K562 (cell line): ENCODE data around the gene GLDC. TPM values are rescaled to one million over a fixed set of nuclear protein-coding genes. Genes with fewer than 3 reads are reported as not detected.

Source experiments
- ATAC-seq: fragments of 200-7000 bp; cut with Tn5 transposase; 3 replicates; pipeline ENCODE4 v1.9.1; 2020; ENCODE audit warnings: moderate library complexity
- BruUV-seq: library from RNA; stranded (reverse); fragments of 400-500 nt; replicated peaks from 2 replicates; lab custom pipeline; 2021; lab: Mats Ljungman, UMichigan
- CTCF ChIA-PET: fragments of 300-600 bp; formaldehyde crosslinking; extraction: SDS; loops from one replicate; lab custom pipeline; 2021; ENCODE audit warnings: low intra/inter-chr PET ratio; lab: Yijun Ruan, JAX
- POLR2A ChIA-PET: fragments of 300-600, 350-650 bp; sonication (Branson Sonifier 250); formaldehyde crosslinking; extraction: SDS; loops from one replicate; lab custom pipeline; 2021; ENCODE audit warnings: antibody characterized with exemption, inconsistent platforms; lab: Yijun Ruan, JAX
- DNase-seq, 4 experiments: peaks; one replicate each; pipeline versions ENCODE4 v3.0.0 to v3.0.0-alpha.2; 2011 to 2018; ENCODE audit warnings: low spot score in 3 of 4, mixed read lengths in 3 of 4; ENCODE audit errors: extremely low read depth in 1 of 4
- FAIRE-seq: peaks from 2 replicates; lab custom pipeline; 2011; peaks lifted over from hg19 to GRCh38; lab: Jason Lieb, UNC
- H2AFZ ChIP-seq: 2 replicates; pipeline ENCODE4 v1.6.0; 2011; ENCODE audit warnings: low read depth, low read length, control low read depth, inconsistent platforms
- H3K27ac ChIP-seq: fragments of 200-600 bp; 3 replicates; pipeline ENCODE4 v1.8.0; 2011; ENCODE audit warnings: low read depth, mild to moderate bottlenecking, control low read depth, inconsistent platforms, low read length, moderate library complexity, mixed read lengths; ENCODE audit errors: extremely low read depth
- H3K27me3 ChIP-seq, 2 experiments: fragments of 300-600 bp in 1 of 2; 2 replicates in 1 of 2; 3 replicates in 1 of 2; pipeline versions ENCODE4 v1.6.0 to v1.8.0; 2011; ENCODE audit warnings: inconsistent platforms in 2 of 2, low read length in 2 of 2, mild to moderate bottlenecking in 1 of 2, mixed read lengths in 1 of 2, moderate library complexity in 1 of 2; ENCODE audit not compliant: control insufficient read depth in 2 of 2, insufficient read depth in 2 of 2
- H3K36me3 ChIP-seq: fragments of 300-600 bp; 3 replicates; pipeline ENCODE4 v1.8.0; 2011; ENCODE audit warnings: mild to moderate bottlenecking, low read length, inconsistent platforms; ENCODE audit not compliant: control insufficient read depth, insufficient read depth
- H3K4me1 ChIP-seq, 2 experiments: fragments of 200-600 bp in 1 of 2; replicated peaks in 1 of 2; 2 replicates in 1 of 2; 3 replicates in 1 of 2; pipeline versions ENCODE4 v1.5.1 to v1.8.0; 2011; ENCODE audit warnings: inconsistent platforms in 2 of 2, low read length in 2 of 2, mild to moderate bottlenecking in 1 of 2, mixed read lengths in 1 of 2, moderate library complexity in 1 of 2; ENCODE audit not compliant: control insufficient read depth in 2 of 2, insufficient read depth in 2 of 2
- H3K4me2 ChIP-seq: 2 replicates; pipeline ENCODE4 v1.6.1; 2011; ENCODE audit warnings: low read length, control low read depth, inconsistent platforms, mixed read lengths; ENCODE audit not compliant: insufficient read depth
- H3K4me3 ChIP-seq: fragments of 200-600 bp; sonication (generic), shearing (Covaris generic); 2 replicates; pipeline ENCODE4 v1.5.1; 2016; ENCODE audit warnings: control low read depth, inconsistent platforms
- H3K79me2 ChIP-seq: fragments of 200-600 bp; 3 replicates; pipeline ENCODE4 v1.8.0; 2011; ENCODE audit warnings: low read length, inconsistent platforms; ENCODE audit not compliant: control insufficient read depth, insufficient read depth
- H3K9ac ChIP-seq, 2 experiments: 2 replicates each; pipeline versions ENCODE4 v1.6.0 to v1.6.1; 2011; ENCODE audit warnings: low read depth in 2 of 2, low read length in 2 of 2, control low read depth in 1 of 2, inconsistent platforms in 1 of 2, mild to moderate bottlenecking in 1 of 2, mixed read lengths in 1 of 2; ENCODE audit not compliant: insufficient read depth in 1 of 2
- H3K9me1 ChIP-seq: one replicate; pipeline ENCODE4 v1.6.0; 2011; ENCODE audit warnings: inconsistent platforms, mild to moderate bottlenecking, low read length, moderate library complexity; ENCODE audit not compliant: control insufficient read depth, insufficient read depth
- H3K9me3 ChIP-seq: replicated peaks from 2 replicates; pipeline ENCODE4 v1.5.1; 2011; ENCODE audit warnings: low read depth, low read length, inconsistent platforms; ENCODE audit not compliant: control insufficient read depth, insufficient read depth
- H4K20me1 ChIP-seq: replicated peaks from 2 replicates; pipeline ENCODE4 v1.6.1; 2011; ENCODE audit warnings: low read length, inconsistent platforms, mixed read lengths; ENCODE audit not compliant: control insufficient read depth, insufficient read depth
- BRF1 ChIP-seq: IDR thresholded peaks from 3 replicates; pipeline ENCODE4 v1.6.1; 2011; ENCODE audit warnings: borderline replicate concordance, mild to moderate bottlenecking; ENCODE audit not compliant: insufficient read length; ENCODE audit errors: extremely low read depth
- DMBX1 ChIP-seq: fragments of 250-450 bp; sonication (Bioruptor Pico); IDR thresholded peaks from 2 replicates; pipeline ENCODE4 v1.8.0; 2022; ENCODE audit warnings: inconsistent platforms, mild to moderate bottlenecking, moderate library complexity, borderline replicate concordance
- GABPB1 ChIP-seq: sonication (generic); formaldehyde crosslinking; IDR thresholded peaks from 2 replicates; pipeline ENCODE4 v1.8.0; 2022; ENCODE audit warnings: mild to moderate bottlenecking, missing genetic modification reagents
- POLR3A ChIP-seq: IDR thresholded peaks from 2 replicates; pipeline ENCODE4 v1.6.1; 2011; ENCODE audit warnings: borderline replicate concordance, mild to moderate bottlenecking, moderate library complexity; ENCODE audit not compliant: insufficient read length, insufficient read depth; ENCODE audit errors: extremely low read depth
- WGBS: fragments of 100-300 bp; shearing (Covaris generic); methylation state at CpG from one replicate; pipeline ENCODE4 v1.1.6; 2016; ENCODE audit warnings: low coverage, mixed read lengths; ENCODE audit not compliant: insufficient coverage; ENCODE audit errors: missing lambda C conversion rate; 5-methylcytosine and 5-hydroxymethylcytosine counted together
- in situ Hi-C: fragments of 300-500 bp; cut with MboI; formaldehyde crosslinking; loops from 4 replicates; pipeline ENCODE4 v1.15.0; 2018; ENCODE audit warnings: inconsistent platforms, mixed read lengths
- intact Hi-C: fragments of 100-400 bp; cut with micrococcal nuclease; formaldehyde crosslinking; loops from 2 replicates; pipeline ENCODE4 v1.14.2; 2022
- polyA plus RNA-seq, 8 experiments: library from polyadenylated mRNA; depleted of rRNA in 4 of 8; stranded (reverse) in 5 of 8; unstranded in 3 of 8; fragments of >200 nt; fragmentation: Nextera tagmentation in 2 of 8; fragmentation: Illumina TruSeq in 1 of 8; extraction: Ambion mirVana in 2 of 8; extraction: Trizol in 1 of 8; gene quantifications; 2 replicates each; pipeline versions ENCODE4 v1.2.1 to v1.2.3, GENCODE V29; 2011 to 2014; ENCODE audit warnings: inconsistent platforms in 1 of 8, missing spikeins in 1 of 8
- total RNA-seq, 7 experiments: library from RNA; depleted of rRNA in 6 of 7; stranded (reverse); fragments of >200 nt in 6 of 7; fragmentation: Illumina TruSeq in 2 of 7; extraction: Trizol in 2 of 7; gene quantifications; 2 replicates each; pipeline versions ENCODE4 v1.2.1 to v1.2.3, GENCODE V29; 2011 to 2021; ENCODE audit warnings: low replicate concordance in 1 of 7
- TF ChIP-seq, protein P1 (sequence below): sonication (generic); formaldehyde crosslinking; IDR thresholded peaks from 2 replicates; pipeline ENCODE4 v1.8.0; 2023; ENCODE audit warnings: mild to moderate bottlenecking, missing genetic modification reagents

GLDC gene
- total and polyA plus RNA-seq, 9 of the 15 experiments (the other 6 are each of a cell fraction or from before 2014, with no cell fraction given), result 0.03 to 0.27 (median 0.08) TPM; not detected in 6

DNA sequence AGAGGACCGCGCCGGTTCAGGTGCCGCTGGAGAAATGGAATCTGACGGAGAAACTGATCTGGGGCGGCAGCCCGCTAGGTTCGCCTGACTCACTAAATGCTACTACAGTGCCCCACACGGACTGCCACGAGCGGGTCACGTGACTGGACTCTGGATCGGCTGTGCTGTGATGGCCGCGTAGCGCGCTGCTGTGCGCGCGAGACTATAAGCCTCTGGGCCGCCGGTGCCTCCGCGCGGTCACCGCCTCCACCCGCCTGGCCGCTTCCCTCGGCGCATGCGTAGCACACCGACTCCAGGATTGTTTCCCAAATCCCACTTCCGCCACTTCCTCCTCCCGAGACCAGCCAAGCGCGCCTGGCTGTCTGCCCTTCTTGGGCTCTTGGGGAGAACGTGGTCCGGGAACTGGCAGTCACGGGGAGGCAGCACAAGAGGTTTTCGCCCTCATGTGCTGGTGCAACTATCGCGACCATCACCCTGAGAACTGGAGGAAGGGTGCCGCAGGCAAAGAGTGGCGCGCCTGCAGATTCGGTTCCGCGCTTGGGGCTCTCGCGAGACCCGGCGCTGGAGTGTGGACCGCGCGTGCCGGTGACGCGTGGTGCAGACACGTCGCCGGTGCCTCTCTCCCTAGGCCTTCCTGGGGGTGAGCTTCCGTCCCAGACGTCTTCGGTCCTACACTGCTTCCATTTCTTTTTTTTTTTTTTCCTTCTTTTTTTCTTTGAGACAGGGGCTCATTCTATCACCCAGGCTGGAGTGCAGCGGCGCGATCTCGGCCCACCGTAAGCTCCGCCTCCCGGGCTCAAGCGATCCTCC is 35.8 kb upstream of the GLDC start:
- H3K27ac ChIP-seq, result peak overlapping the region; percentile 94
- ATAC-seq (peak; percentile 94), FAIRE-seq (peak; percentile 93), DNase-seq (peak; percentile 89 to 95 (median 92))
- no peaks in the 10 kb centered on the region for H3K27me3 ChIP-seq
- H3K79me2 ChIP-seq, result peaks cover 18% of the 10 kb centered on the region
- peak overlapping the region; percentile 63 for H3K4me3 ChIP-seq
- POLR2A ChIA-PET, result interaction anchor here (0.6 to 1.4 kb wide), 10 partner anchors 8 to 1827 kb away, joined by 3 to 6 read pairs (median 4); no protein-coding TSS in a partner anchor
- no peaks in the 10 kb centered on the region for H3K9me1 ChIP-seq
- 1% methylated on average over 46 of the region's 72 CpGs for WGBS
- H3K36me3 ChIP-seq, result no peaks in the 10 kb centered on the region
- CTCF ChIA-PET, result interaction anchor here (0.7 kb wide), 1 partner anchor 251 kb away, joined by 6 read pairs; no protein-coding TSS in a partner anchor
- peak overlapping the region; percentile 99 for H2AFZ ChIP-seq
- intact Hi-C loops, result loop anchor here (5.0 kb wide), 1 partner anchor 76 kb away; the partner anchor contains the start of gene KDM4C
- H3K9me3 ChIP-seq, result no peaks in the 10 kb centered on the region
- peak overlapping the region; percentile 87 to 94 for H3K9ac ChIP-seq
- H3K4me1 ChIP-seq, result peaks cover 6 to 11% of the 10 kb centered on the region in 2 experiments; a peak in 4 of 5 replicates
- BruUV-seq, result no TSS peak
- in situ Hi-C loops, result no loop called here
- H3K4me2 ChIP-seq, result peak overlapping the region; percentile 90
- H4K20me1 ChIP-seq, result no peaks in the 10 kb centered on the region
- TF ChIP-seq POLR3A (no peak), DMBX1 (peak; percentile 17; the same call in 1 of the 2 replicates), BRF1 (no peak), GABPB1 (CRISPR knock-in tag) (peak; percentile 69)
- TF ChIP-seq, protein P1, sequence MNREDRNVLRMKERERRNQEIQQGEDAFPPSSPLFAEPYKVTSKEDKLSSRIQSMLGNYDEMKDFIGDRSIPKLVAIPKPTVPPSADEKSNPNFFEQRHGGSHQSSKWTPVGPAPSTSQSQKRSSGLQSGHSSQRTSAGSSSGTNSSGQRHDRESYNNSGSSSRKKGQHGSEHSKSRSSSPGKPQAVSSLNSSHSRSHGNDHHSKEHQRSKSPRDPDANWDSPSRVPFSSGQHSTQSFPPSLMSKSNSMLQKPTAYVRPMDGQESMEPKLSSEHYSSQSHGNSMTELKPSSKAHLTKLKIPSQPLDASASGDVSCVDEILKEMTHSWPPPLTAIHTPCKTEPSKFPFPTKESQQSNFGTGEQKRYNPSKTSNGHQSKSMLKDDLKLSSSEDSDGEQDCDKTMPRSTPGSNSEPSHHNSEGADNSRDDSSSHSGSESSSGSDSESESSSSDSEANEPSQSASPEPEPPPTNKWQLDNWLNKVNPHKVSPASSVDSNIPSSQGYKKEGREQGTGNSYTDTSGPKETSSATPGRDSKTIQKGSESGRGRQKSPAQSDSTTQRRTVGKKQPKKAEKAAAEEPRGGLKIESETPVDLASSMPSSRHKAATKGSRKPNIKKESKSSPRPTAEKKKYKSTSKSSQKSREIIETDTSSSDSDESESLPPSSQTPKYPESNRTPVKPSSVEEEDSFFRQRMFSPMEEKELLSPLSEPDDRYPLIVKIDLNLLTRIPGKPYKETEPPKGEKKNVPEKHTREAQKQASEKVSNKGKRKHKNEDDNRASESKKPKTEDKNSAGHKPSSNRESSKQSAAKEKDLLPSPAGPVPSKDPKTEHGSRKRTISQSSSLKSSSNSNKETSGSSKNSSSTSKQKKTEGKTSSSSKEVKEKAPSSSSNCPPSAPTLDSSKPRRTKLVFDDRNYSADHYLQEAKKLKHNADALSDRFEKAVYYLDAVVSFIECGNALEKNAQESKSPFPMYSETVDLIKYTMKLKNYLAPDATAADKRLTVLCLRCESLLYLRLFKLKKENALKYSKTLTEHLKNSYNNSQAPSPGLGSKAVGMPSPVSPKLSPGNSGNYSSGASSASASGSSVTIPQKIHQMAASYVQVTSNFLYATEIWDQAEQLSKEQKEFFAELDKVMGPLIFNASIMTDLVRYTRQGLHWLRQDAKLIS (CRISPR knock-in tag), result peak; percentile 74
